GM19099 (cell line): ENCODE measurements around the gene STK10.

Source experiments
- POLR2A ChIP-seq: IDR thresholded peaks from 3 replicates; pipeline ENCODE4 v1.6.1; 2011; ENCODE audit warnings: low read depth; ENCODE audit not compliant: insufficient read length; ENCODE audit errors: extremely low read depth

The STK10 gene

GRCh38 chr5:172162323-172162986 is 25.6 kb downstream of the STK10 start:
- TF ChIP-seq POLR2A = no peak

- no peak for TF ChIP-seq POLR2A
These were observed 27.5 kb downstream of the STK10 start for GRCh38 chr5:172160506-172160905.

DNA sequence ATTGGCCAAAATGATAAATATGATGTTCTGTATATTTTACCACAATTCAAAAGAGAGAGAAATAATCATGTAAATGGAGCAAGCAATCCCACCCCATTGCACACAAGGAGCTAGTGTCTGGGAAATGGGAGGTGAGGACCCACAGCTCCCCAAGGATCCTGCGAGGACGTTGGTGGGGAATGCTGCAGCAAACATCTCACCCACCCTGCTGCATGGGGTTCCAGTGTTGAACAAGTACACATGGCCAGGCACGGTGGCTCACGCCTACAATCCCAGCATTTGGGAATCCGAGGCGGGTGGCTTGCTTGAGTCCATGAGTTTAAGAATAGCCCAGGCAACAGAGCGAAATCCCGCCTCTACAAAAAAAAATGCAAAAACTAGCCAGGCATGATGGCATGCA is 29.0 kb downstream of the STK10 start:
- TF ChIP-seq POLR2A = no peak

- no peak for TF ChIP-seq POLR2A
These were observed 31.5 kb downstream of the STK10 start for GRCh38 chr5:172156541-172156994.

- no peak for TF ChIP-seq POLR2A
These were observed 34.3 kb downstream of the STK10 start for GRCh38 chr5:172153695-172154094.

- no peak for TF ChIP-seq POLR2A
These were observed 36.3 kb downstream of the STK10 start for GRCh38 chr5:172151661-172152210.

DNA sequence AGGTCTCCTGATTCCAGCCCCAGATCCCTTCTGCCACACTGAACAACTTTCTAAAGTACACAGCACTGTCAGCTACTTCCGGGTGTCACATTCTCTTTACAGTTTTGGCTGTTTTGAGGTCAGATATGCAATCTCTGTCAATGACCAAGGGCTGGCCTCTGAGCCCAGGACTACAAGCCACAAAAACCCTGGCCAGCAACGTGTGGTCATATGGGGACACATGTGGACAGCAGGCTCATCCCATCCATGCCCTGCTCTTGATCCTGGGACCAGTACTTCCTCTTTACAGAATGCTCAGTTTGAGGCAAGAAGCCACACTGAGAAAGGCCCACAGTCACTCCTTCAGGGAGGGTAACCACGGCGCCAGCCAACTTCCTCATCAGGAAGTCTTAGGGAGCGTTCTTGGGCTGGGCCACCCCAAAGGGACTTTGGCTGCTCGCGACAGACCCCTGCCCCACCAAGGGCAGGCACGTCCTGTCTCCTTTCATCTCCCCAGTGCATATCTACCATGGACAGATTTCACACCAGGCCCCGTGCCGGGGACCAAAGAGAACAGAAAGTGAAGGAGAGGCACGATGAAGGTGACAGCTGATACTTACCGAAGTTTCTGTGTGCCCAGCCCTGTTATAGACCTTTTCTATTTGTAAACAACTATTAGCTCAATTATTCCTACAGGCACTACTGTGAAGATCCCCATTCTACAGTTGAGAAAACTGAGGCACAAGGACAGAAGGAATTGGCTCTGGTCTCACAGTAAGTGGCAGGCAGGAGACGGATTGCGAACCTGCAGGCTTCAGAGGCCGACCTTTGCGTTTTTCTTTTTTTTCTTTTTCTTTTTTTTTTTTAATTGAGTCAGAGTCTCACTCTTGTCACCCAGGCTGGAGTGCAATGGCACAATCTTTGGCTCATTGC is 37.3 kb downstream of the STK10 start:
- TF ChIP-seq POLR2A = no peak

DNA sequence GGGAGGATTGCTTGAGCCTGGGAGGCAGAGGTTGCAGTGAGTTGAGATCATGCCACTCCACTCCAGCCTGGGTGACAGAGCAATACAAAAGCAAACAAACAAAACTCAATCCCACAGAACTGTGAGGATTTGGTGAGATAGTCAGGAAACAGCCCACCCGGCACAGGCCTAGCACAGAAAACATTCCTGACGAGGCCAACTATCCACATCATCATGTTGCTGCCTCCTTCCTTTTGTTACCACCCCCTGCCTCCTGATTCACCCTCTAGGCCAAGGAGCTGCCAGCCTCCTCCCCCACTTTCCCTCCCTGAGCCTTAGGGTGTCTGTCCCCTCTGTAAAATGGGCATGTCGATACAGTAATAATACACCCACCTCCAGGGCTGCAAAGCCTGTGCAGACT is 39.0 kb downstream of the STK10 start:
- TF ChIP-seq POLR2A = no peak

GRCh38 chr5:172148381-172148780 is 39.6 kb downstream of the STK10 start:
- no peak for TF ChIP-seq POLR2A

- TF ChIP-seq POLR2A = no peak
These were observed 40.2 kb downstream of the STK10 start for GRCh38 chr5:172147857-172148256.

DNA sequence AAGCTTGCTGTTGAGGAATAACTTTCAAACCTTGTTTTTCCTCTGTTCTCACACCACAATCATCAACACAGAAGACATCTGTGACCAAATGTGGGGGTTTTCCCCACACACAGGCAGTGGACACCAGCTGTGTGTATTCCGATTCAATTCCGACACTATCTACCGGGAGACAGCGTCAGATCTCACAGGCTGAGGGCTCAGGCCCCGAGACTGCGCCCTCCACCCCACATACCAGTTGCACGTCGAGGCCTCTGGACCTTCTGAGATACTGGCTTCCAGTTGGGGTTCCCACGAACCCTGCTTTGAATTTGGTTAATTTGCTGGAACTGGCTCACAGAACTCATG is 41.3 kb downstream of the STK10 start:
- no peak for TF ChIP-seq POLR2A

DNA sequence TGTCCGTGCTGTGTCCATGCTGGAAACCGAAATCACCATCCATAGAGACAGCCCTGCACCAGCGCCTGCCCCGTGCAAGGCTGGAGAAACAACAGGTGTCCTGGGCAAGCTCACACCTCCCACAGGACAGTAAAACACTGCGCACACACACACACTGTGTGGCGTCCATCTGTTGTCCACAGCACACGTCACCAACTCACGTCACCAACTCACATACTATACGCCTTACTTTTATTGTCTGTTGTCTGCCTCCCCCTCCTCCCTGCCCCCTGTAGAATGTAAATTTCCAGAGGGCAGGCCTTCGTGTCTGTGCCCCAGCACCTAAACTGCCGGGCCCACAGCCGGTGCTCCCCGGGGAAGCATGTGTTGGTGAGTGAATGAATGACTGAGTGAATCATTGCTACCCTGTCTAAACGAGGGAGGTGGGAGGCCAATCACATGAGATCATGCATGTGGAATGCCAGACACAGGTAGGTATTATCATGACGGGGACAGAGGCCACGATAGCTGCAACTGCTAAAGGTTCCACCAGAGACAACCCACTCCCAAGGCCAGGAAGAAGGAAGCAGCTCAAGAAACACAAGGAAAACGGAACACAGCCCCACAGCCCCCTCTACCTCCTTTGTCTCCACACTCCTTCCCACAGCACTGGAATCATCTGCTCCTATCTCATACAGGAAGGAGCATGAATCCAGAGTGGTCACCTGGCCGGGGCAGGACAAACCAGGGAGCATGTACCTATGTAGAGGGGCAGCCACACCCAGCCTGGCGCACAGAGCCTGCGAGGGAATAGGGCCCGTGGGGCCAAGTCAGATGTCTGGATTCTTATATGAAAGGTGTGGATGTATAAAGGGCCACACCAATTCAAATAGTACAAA is 41.9 kb downstream of the STK10 start:
- no peak for TF ChIP-seq POLR2A

GRCh38 chr5:172144931-172145869 is 42.8 kb downstream of the STK10 start:
- no peak for TF ChIP-seq POLR2A

DNA sequence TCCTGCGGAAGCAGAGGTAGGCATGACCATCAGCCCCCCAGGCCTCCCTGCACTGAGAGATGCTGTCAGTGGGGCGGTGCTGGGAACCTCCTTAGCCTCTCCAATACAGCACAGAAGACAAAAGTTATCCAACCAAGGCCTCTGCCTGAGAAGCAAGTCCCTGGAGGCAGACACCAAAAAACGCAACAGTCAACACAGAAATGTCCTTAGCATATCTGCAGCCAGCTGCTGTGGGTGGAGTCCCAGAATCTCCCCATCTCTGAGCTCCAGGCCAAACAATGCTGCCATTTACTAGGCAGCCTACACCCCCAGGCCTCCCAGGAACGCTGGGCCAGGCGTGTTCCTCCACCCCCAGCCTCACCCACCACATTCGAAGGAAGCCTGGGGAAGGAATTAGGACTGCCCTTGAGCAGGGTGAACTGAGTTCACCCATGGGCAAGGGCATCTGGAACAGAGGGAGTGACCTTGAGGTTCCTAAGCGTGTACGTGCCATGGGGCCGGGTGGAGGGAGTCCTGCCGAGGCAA is 43.7 kb downstream of the STK10 start:
- no peak for TF ChIP-seq POLR2A
